Spleen (tissue), 7 donors: ENCODE data around the gene ZNF436.

Experiments
- CTCF ChIP-seq, 11 experiments: fragments of 200-600 bp in 7 of 11; fragments of 450-650 bp in 4 of 11; sonication (generic) in 4 of 11; IDR thresholded peaks in 8 of 11; conservative IDR thresholded peaks in 3 of 11; 1 replicate in 7 of 11; 2 replicates in 4 of 11; pipeline versions ENCODE4 v1.4.0 to v1.8.0; 2016 to 2021; ENCODE audit warnings: antibody characterized with exemption in 11 of 11, inconsistent platforms in 4 of 11, mild to moderate bottlenecking in 1 of 11
- POLR2A ChIP-seq, 3 donors: fragments of 450-650 bp; IDR thresholded peaks; one replicate each; pipeline ENCODE4 v1.5.1; 2017; ENCODE audit warnings: antibody characterized with exemption in 3 of 3, mild to moderate bottlenecking in 1 of 3
- donor health status: DM: no; HTN: no; CAD: no; lungs with moderate emphysema.
- donor health status: DM: no; HTN: no; CAD: no.
- donor health status: DM: no; HTN: no; CAD: no.

GRCh38 chr1:23385119-23385621 lies 15.5 kb upstream of the ZNF436 start:
- TF ChIP-seq CTCF (IDR thresholded peaks at IDR 0.05 in 8 of 11, conservative IDR thresholded peaks at IDR 0.05 in 3 of 11) (no peak), POLR2A (IDR thresholded peaks at IDR 0.05) (no peak)
